HepG2 (cell line): ENCODE measurements around the gene C22orf42. TPM values are rescaled to one million over a fixed set of nuclear protein-coding genes. Genes with fewer than 3 reads are reported as not detected.

ENCODE experiments used
- ATAC-seq: fragments of 200-7000 bp; cut with Tn5 transposase; 3 replicates; pipeline ENCODE4 v1.9.1; 2020; ENCODE audit warnings: mild to moderate bottlenecking, moderate library complexity
- Bru-seq: library from RNA; stranded (reverse); fragments of 400-500 nt; gene quantifications from one replicate; lab custom pipeline; 2021; lab: Mats Ljungman, UMichigan
- BruChase-seq, 2 experiments: library from RNA; stranded (reverse); fragments of 400-500 nt; gene quantifications; one replicate each; lab custom pipeline; 2021; lab: Mats Ljungman, UMichigan
- BruUV-seq: library from RNA; stranded (reverse); fragments of 400-500 nt; replicated peaks from 2 replicates; lab custom pipeline; 2021; lab: Mats Ljungman, UMichigan
- CTCF ChIA-PET: fragments of 300-600 bp; formaldehyde crosslinking; extraction: SDS; loops from one replicate; lab custom pipeline; 2021; ENCODE audit warnings: low total read pairs, inconsistent platforms, low intra/inter-chr PET ratio; lab: Yijun Ruan, JAX
- POLR2A ChIA-PET: fragments of 350-600 bp; sonication (Branson Sonifier 250); formaldehyde crosslinking; loops from one replicate; lab custom pipeline; 2020; ENCODE audit warnings: antibody characterized with exemption, inconsistent platforms; lab: Yijun Ruan, JAX
- DNase-seq: peaks from one replicate; pipeline ENCODE4 v3.0.0-alpha.2; 2015; ENCODE audit warnings: low spot score
- FAIRE-seq: peaks from 3 replicates; lab custom pipeline; 2011; peaks lifted over from hg19 to GRCh38; lab: Jason Lieb, UNC
- H2AFZ ChIP-seq: one replicate; pipeline ENCODE4 v1.6.1; 2011; ENCODE audit warnings: low read length, inconsistent platforms
- H3K27ac ChIP-seq: fragments of 300-600 bp; 3 replicates; pipeline ENCODE4 v1.8.0; 2011; ENCODE audit warnings: mixed run types, mild to moderate bottlenecking, mixed read lengths, low read length, inconsistent platforms; ENCODE audit not compliant: insufficient read depth; ENCODE audit errors: extremely low read length
- H3K27me3 ChIP-seq, 2 experiments: fragments of 200-600 bp in 1 of 2; 2 replicates in 1 of 2; 3 replicates in 1 of 2; pipeline versions ENCODE4 v1.6.0 to v1.8.0; 2011; ENCODE audit warnings: low read length in 2 of 2, mild to moderate bottlenecking in 2 of 2, moderate library complexity in 2 of 2, inconsistent platforms in 1 of 2; ENCODE audit not compliant: insufficient read depth in 2 of 2, control insufficient read depth in 1 of 2
- H3K36me3 ChIP-seq, 2 experiments: fragments of 200-600 bp in 1 of 2; replicated peaks in 1 of 2; 2 replicates in 1 of 2; 3 replicates in 1 of 2; pipeline versions ENCODE4 v1.5.1 to v1.8.0; 2011; ENCODE audit warnings: low read length in 2 of 2, inconsistent platforms in 1 of 2; ENCODE audit not compliant: insufficient read depth in 2 of 2, control insufficient read depth in 1 of 2
- H3K4me1 ChIP-seq: 2 replicates; pipeline ENCODE4 v1.5.1; 2012; ENCODE audit warnings: low read length, inconsistent platforms; ENCODE audit not compliant: insufficient read depth
- H3K4me2 ChIP-seq: 2 replicates; pipeline ENCODE4 v1.6.0; 2011; ENCODE audit warnings: low read depth, low read length, inconsistent platforms
- H3K4me3 ChIP-seq, 3 experiments: fragments of 200-600 bp in 1 of 3; sonication (generic), shearing (Covaris generic) in 1 of 3; replicated peaks in 1 of 3; 2 replicates each; pipeline ENCODE4 v1.5.1; 2011 to 2016; ENCODE audit warnings: low read length in 3 of 3, inconsistent platforms in 2 of 3, low read depth in 2 of 3, mild to moderate bottlenecking in 2 of 3, control low read depth in 1 of 3, mixed read lengths in 1 of 3; ENCODE audit not compliant: insufficient read depth in 1 of 3
- H3K79me2 ChIP-seq: one replicate; pipeline ENCODE4 v1.6.1; 2011; ENCODE audit warnings: low read length, inconsistent platforms; ENCODE audit not compliant: insufficient read depth
- H3K9ac ChIP-seq: 2 replicates; pipeline ENCODE4 v1.6.0; 2011; ENCODE audit warnings: mild to moderate bottlenecking, low read depth, low read length, inconsistent platforms; ENCODE audit not compliant: insufficient read depth
- H3K9me3 ChIP-seq: 2 replicates; pipeline ENCODE4 v1.5.1; 2012; ENCODE audit warnings: mild to moderate bottlenecking, low read length
- H4K20me1 ChIP-seq: 2 replicates; pipeline ENCODE4 v1.6.0; 2011; ENCODE audit warnings: inconsistent platforms, mild to moderate bottlenecking, low read length, moderate library complexity; ENCODE audit not compliant: insufficient read depth
- CBX2 ChIP-seq, 2 experiments: fragments of 200-600 bp in 1 of 2; sonication (generic); formaldehyde crosslinking in 1 of 2; IDR thresholded peaks; 2 replicates each; pipeline versions ENCODE4 v1.7.0 to v1.8.1; 2018 to 2022; ENCODE audit warnings: low read depth in 2 of 2, low read length in 1 of 2, mild to moderate bottlenecking in 1 of 2, missing genetic modification reagents in 1 of 2
- ELF1 ChIP-seq: sonication (generic); formaldehyde crosslinking; IDR thresholded peaks from 2 replicates; pipeline ENCODE4 v1.4.0; 2020; ENCODE audit warnings: missing genetic modification reagents
- KAT8 ChIP-seq: IDR thresholded peaks from 2 replicates; pipeline ENCODE4 v1.6.1; 2016; ENCODE audit warnings: missing genetic modification reagents, missing compliant biosample characterization
- PBX3 ChIP-seq: sonication (generic); formaldehyde crosslinking; IDR thresholded peaks from 2 replicates; pipeline ENCODE4 v1.8.1; 2023; ENCODE audit warnings: missing genetic modification reagents, inconsistent platforms, borderline replicate concordance
- SMARCE1 ChIP-seq: fragments of 450-650 bp; IDR thresholded peaks from 2 replicates; pipeline ENCODE4 v1.6.1; 2017; ENCODE audit warnings: borderline replicate concordance
- SP4 ChIP-seq: sonication (generic); formaldehyde crosslinking; IDR thresholded peaks from 2 replicates; pipeline ENCODE4 v1.8.1; 2023; ENCODE audit warnings: mild to moderate bottlenecking, missing genetic modification reagents
- TAF15 ChIP-seq: fragments of 200-400 bp; formaldehyde crosslinking; IDR thresholded peaks from one replicate; pipeline ENCODE4 v1.6.1; 2018; ENCODE audit warnings: mild to moderate bottlenecking, low read depth, low read length; ENCODE audit not compliant: poor library complexity, severe bottlenecking
- THAP9 ChIP-seq: sonication (generic); formaldehyde crosslinking; IDR thresholded peaks from 2 replicates; pipeline ENCODE4; 2020; ENCODE audit warnings: missing genetic modification reagents, mild to moderate bottlenecking, borderline replicate concordance
- ZFY ChIP-seq: sonication (generic); formaldehyde crosslinking; IDR thresholded peaks from 2 replicates; pipeline ENCODE4 v1.4.0; 2020; ENCODE audit warnings: missing genetic modification reagents
- ZNF615 ChIP-seq: sonication (generic); formaldehyde crosslinking; IDR thresholded peaks from 2 replicates; pipeline ENCODE4 v1.5.0; 2020; ENCODE audit warnings: mild to moderate bottlenecking, missing genetic modification reagents, borderline replicate concordance
- WGBS: methylation state at CpG from one replicate; pipeline ENCODE4 v1.1.6; 2017; ENCODE audit warnings: low lambda C conversion rate; 5-methylcytosine and 5-hydroxymethylcytosine counted together
- in situ Hi-C: cut with HindIII; loops from 2 replicates; pipeline ENCODE4 v1.10.0; 2017; ENCODE audit warnings: low pct_unique_long_range_greater_than_20kb; ENCODE audit not compliant: extremely low pct_ligation_motif_present
- intact Hi-C: fragments of 100-400 bp; cut with micrococcal nuclease; formaldehyde crosslinking; loops from one replicate; pipeline ENCODE4 v1.10.0; 2022; ENCODE audit not compliant: unreplicated experiment
- long read RNA-seq, 2 experiments: library from RNA in 1 of 2; library from polyadenylated mRNA in 1 of 2; stranded (forward) in 1 of 2; unstranded in 1 of 2; transcript quantifications; one replicate each; pipeline ENCODE4 v2.0.0, GENCODE V29; 2019 to 2022
- polyA minus RNA-seq, 3 experiments: library from RNA; depleted of rRNA, polyadenylated mRNA; stranded (reverse); fragments of >200 nt; gene quantifications; 2 replicates each; pipeline ENCODE4 v1.2.3, GENCODE V29; 2011; ENCODE audit warnings: low replicate concordance in 1 of 3
- polyA plus RNA-seq, 8 experiments: library from polyadenylated mRNA; depleted of rRNA in 3 of 8; stranded (reverse) in 7 of 8; unstranded in 1 of 8; fragments of >200 nt; fragmentation: Illumina TruSeq in 4 of 8; extraction: Trizol in 4 of 8; gene quantifications; 2 replicates each; pipeline versions ENCODE4 v1.2.1 to v1.2.3, GENCODE V29; 2011 to 2016; ENCODE audit warnings: low read depth in 4 of 8, missing spikeins in 1 of 8, mixed read lengths in 1 of 8; ENCODE audit not compliant: insufficient read depth in 1 of 8
- total RNA-seq, 5 experiments: library from RNA; depleted of rRNA; stranded (reverse); fragments of >200 nt; fragmentation: Illumina TruSeq; extraction: Trizol; gene quantifications; 2 replicates each; pipeline ENCODE4 v1.2.3, GENCODE V29; 2016; ENCODE audit warnings: low read depth in 1 of 5
- TF ChIP-seq, protein P1 (sequence below): sonication (generic); formaldehyde crosslinking; IDR thresholded peaks from 2 replicates; pipeline ENCODE4 v1.9.0; 2021; ENCODE audit warnings: missing genetic modification reagents, mild to moderate bottlenecking, borderline replicate concordance

C22orf42 gene, protein sequence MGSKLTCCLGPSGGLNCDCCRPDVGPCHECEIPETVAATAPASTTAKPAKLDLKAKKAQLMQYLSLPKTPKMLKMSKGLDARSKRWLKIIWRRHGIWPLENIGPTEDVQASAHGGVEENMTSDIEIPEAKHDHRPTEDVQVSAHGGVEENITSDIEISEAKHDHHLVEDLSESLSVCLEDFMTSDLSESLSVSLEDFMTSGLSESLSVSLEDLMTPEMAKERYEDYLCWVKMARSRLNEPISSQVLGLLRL
- total RNA-seq (2016; rRNA removed; fragmentation: Illumina TruSeq; extraction: Trizol) (not detected in 2 replicates), polyA plus RNA-seq (2011; rRNA removed) (not detected in 2 replicates), polyA minus RNA-seq (2011; rRNA and poly(A)+ RNA removed; ENCODE audit: low replicate concordance) (not detected in 2 replicates), Bru-seq, nascent RNA (not detected), BruChase-seq, experiment 1, labeled RNA remaining after a 6-hour chase (not detected), BruChase-seq, experiment 2, labeled RNA remaining after a 2-hour chase (not detected)
- total RNA-seq (2016; cell fraction: cytosol; rRNA removed; fragmentation: Illumina TruSeq; extraction: Trizol; ENCODE audit: low read depth): not detected in 2 replicates
- not detected in 2 replicates for total RNA-seq (2016; cell fraction: insoluble cytoplasmic fraction; rRNA removed; fragmentation: Illumina TruSeq; extraction: Trizol)
- not detected in 2 replicates for total RNA-seq (2016; cell fraction: membrane; rRNA removed; fragmentation: Illumina TruSeq; extraction: Trizol)
- total RNA-seq (2016; cell fraction: nucleus; rRNA removed; fragmentation: Illumina TruSeq; extraction: Trizol): not detected in 2 replicates
- not detected in 2 replicates for polyA plus RNA-seq (2011; cell fraction: cytosol; rRNA removed)
- polyA plus RNA-seq (2011; cell fraction: nucleus; rRNA removed): not detected in 2 replicates
- not detected in 2 replicates for polyA plus RNA-seq (2012)
- not detected in 2 replicates for polyA plus RNA-seq (2016; cell fraction: cytosol; fragmentation: Illumina TruSeq; extraction: Trizol; ENCODE audit: low read depth)
- polyA plus RNA-seq (2016; cell fraction: insoluble cytoplasmic fraction; fragmentation: Illumina TruSeq; extraction: Trizol; ENCODE audit: low read depth): not detected in 2 replicates
- polyA plus RNA-seq (2016; cell fraction: membrane; fragmentation: Illumina TruSeq; extraction: Trizol; ENCODE audit: low read depth): not detected in 2 replicates
- polyA plus RNA-seq (2016; cell fraction: nucleus; fragmentation: Illumina TruSeq; extraction: Trizol; ENCODE audit: insufficient read depth, low read depth): not detected in 2 replicates
- not detected in 2 replicates for polyA minus RNA-seq (2011; cell fraction: cytosol; rRNA and poly(A)+ RNA removed)
- polyA minus RNA-seq (2011; cell fraction: nucleus; rRNA and poly(A)+ RNA removed): not detected in 2 replicates
- long read RNA-seq, experiment 1: 0 reads
- long read RNA-seq, experiment 2: 0 reads

- ATAC-seq: no peak
- Histone ChIP-seq H3K79me2 (no peaks in the 10 kb centered on the region), H2AFZ (no peak within 1 kb of the TSS), H4K20me1 (no peaks in the 10 kb centered on the region), H3K4me1 (no peaks in the 10 kb centered on the region), H3K9me3 (no peaks in the 10 kb centered on the region), H3K9ac (no peak within 1 kb of the TSS), H3K4me2 (no peak within 1 kb of the TSS), H3K4me3 (no peak within 1 kb of the TSS), H3K27ac (no peak within 1 kb of the TSS), H3K36me3 (no peaks in the 10 kb centered on the region), H3K27me3 (peaks cover 0 to 12% of the 10 kb centered on the region in 2 experiments; a peak in 2 of 5 replicates)
- WGBS: 11% methylated on average over 7 of the region's 12 CpGs
- POLR2A ChIA-PET: no interaction called here
- no TSS peak for BruUV-seq
- in situ Hi-C loops (no loop called here), intact Hi-C loops (no loop called here)
- no peak for FAIRE-seq
- CTCF ChIA-PET: no interaction called here
- no peak for DNase-seq
- TF ChIP-seq THAP9 (CRISPR knock-in tag): no peak
- no peak for TF ChIP-seq KAT8 (CRISPR knock-in tag)
- TF ChIP-seq, protein P1, sequence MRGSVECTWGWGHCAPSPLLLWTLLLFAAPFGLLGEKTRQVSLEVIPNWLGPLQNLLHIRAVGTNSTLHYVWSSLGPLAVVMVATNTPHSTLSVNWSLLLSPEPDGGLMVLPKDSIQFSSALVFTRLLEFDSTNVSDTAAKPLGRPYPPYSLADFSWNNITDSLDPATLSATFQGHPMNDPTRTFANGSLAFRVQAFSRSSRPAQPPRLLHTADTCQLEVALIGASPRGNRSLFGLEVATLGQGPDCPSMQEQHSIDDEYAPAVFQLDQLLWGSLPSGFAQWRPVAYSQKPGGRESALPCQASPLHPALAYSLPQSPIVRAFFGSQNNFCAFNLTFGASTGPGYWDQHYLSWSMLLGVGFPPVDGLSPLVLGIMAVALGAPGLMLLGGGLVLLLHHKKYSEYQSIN (CRISPR knock-in tag): no peak
- no peak for TF ChIP-seq ZFY (CRISPR knock-in tag)
- no peak for TF ChIP-seq SMARCE1
- no peak for TF ChIP-seq CBX2 (IDR thresholded peaks at IDR 0.05; ENCODE audit: low read depth, low read length)
- TF ChIP-seq CBX2 (CRISPR knock-in tag; IDR thresholded peaks at IDR 0.05; ENCODE audit: low read depth): no peak
- no peak for TF ChIP-seq SP4 (CRISPR knock-in tag)
- no peak for TF ChIP-seq PBX3 (CRISPR knock-in tag)
- TF ChIP-seq ZNF615: no peak
- no peak for TF ChIP-seq TAF15
- TF ChIP-seq ELF1: no peak
Observed at GRCh38 chr22:32158712-32159533, at the start of gene C22orf42. Gene C22orf42, minus strand, starts transcription at chr22:32159303. Its CDS starts 88 bp downstream, at chr22:32159215.
